NCI-H1436 (cell line): Measurements from ENCODE around the gene UBE2V1.
A peak's percentile ranks its signal among the peaks of the same experiment; 100 is the strongest.
"Not testable (repeated sequence)": the region's sequence is repeated elsewhere in the genome, so short reads cannot be mapped to it uniquely, and the experiment has no call there.

Experiments used
- DNase-seq: peaks from one replicate; lab custom pipeline; 2025; lab: John Stamatoyannopoulos, UW

Gene UBE2V1

GRCh38 chr20:50137702-50138101, 24.8 kb upstream of the UBE2V1 start:
- DNase-seq: not testable (repeated sequence)

DNA sequence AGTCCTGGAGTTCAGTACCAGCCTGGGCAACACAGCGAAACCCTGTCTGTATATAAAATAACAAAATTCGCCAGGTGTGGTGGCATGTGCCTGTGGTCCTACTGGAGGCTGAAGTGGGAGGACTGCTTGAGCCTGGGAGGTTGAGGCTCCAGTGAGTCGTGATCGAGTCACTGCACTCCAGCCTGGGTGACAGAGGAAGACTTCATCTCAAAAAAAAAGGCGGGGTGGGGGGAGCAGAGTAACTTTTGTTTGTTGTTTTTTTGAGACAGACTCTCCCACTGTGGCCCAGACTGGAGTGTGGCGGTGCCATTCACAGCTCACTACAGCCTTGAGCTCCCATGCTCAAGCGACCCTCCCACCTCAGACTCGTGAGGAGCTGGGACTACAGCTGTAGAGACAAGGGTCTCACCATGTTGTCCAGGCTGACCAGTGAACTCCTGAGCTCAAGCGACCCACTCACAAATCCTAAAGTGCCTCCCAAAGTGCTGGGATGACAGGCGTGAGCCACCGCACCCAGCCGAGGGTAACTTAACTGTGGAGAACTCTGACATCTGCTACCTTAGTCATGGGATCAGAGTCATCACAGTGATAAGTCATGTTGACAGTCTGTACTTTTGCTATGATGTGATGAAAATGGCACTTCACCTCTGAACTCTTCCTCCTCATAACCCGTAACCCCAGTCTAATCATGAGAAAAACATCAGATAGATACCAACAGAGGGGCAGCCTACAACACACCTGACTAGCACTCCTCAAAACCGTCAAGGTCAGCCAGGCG, 24.1 kb upstream of the UBE2V1 start:
- no peak for DNase-seq

DNA sequence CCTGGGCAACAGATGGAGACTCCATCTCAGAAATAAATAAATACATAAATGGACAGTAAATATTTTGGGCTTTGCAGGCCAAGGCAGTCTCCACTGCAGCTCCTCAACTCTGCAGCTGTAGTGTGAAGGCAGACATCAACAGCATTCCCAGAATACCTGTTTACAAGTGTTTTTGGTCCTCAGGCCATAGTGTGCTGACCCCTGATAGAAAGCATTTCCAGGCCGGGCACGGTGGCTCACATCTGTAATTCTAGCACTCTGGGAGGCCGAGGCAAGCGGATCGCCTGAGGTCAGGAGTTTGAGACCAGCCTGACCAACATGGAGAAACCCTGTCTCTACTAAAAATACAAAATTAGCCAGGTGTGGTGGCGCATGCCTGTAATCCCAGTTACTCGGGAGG, 22.2 kb upstream of the UBE2V1 start:
- DNase-seq: not testable (repeated sequence)

DNA sequence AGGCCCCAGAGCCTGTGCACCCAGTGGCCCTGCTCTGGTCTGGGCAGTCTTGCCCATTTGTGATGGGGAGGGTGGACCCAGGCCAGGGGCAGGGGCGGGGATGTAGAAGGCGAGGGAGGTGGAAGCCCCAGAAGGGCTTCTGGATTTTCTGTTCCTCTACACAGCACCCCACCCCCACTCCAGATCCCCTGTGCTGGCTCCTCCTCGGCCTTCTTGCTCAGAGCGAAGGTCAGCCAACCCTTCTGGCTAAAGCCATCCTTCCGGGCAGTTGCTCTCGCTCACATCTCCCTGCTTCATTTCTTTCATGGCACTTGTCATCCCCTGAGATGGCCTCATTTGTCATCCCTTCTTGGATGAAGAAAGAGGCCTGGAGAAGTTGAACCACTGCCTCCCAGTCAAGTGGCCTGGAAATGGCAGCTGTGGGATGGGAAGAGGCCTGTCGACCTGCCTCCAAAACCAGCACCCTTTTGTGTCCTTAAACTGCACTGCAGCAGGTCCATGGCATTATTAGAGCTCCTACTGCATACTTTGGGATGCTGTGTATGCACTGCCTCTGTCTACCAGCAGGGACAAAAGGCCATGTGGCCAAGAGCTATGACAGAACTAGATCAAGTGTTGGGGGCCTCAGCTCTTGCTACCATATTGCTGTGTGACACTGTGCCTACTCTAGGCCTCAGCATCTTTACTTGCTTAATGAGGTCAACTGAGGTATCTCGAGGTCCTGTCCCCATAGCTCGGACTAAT, 20.7 kb upstream of the UBE2V1 start:
- no peak for DNase-seq

DNA sequence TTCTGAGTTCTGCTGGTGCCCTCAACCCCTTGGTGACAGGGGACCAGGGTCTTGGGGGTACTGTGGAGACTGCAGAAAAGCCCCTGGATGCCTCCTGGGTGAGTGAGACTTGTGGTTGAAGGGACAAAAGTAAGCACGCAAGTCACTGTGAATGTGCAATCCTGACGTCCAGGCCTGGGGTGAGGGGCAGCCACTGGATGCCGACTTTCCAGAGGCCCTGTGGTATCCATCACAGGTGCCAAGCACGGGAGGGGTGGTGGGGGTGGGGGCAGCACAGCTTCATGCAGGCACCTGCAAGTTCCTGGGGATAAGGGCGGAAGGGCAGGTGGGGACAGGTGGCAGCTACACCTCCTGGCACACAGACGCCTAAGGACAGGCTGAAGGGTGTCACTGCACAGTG, 20.1 kb upstream of the UBE2V1 start:
- no peak for DNase-seq

GRCh38 chr20:50130995-50131394, 18.0 kb upstream of the UBE2V1 start:
- DNase-seq: no peak

DNA sequence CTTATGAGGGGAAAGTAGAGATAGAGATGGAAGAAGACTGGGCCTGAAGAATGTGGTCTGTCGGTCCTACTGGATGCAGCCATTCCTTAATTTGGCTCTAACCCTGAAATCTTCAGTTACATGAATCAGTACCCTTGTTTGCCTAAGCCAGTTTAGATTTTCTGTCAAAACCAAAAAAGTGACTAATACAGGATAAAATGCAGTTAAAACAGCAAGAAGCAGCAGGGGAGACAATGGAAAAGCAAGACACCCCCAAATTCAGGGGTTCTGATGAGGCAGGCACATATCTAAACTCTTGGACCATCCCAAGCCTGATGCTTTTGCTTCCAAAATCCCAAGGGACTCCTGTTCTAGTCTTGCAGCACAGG, 17.4 kb upstream of the UBE2V1 start:
- DNase-seq: no peak

GRCh38 chr20:50129662-50130355, 16.9 kb upstream of the UBE2V1 start:
- no peak for DNase-seq

- DNase-seq: no peak
Measured at GRCh38 chr20:50128520-50128905, 15.6 kb upstream of the UBE2V1 start.

DNA sequence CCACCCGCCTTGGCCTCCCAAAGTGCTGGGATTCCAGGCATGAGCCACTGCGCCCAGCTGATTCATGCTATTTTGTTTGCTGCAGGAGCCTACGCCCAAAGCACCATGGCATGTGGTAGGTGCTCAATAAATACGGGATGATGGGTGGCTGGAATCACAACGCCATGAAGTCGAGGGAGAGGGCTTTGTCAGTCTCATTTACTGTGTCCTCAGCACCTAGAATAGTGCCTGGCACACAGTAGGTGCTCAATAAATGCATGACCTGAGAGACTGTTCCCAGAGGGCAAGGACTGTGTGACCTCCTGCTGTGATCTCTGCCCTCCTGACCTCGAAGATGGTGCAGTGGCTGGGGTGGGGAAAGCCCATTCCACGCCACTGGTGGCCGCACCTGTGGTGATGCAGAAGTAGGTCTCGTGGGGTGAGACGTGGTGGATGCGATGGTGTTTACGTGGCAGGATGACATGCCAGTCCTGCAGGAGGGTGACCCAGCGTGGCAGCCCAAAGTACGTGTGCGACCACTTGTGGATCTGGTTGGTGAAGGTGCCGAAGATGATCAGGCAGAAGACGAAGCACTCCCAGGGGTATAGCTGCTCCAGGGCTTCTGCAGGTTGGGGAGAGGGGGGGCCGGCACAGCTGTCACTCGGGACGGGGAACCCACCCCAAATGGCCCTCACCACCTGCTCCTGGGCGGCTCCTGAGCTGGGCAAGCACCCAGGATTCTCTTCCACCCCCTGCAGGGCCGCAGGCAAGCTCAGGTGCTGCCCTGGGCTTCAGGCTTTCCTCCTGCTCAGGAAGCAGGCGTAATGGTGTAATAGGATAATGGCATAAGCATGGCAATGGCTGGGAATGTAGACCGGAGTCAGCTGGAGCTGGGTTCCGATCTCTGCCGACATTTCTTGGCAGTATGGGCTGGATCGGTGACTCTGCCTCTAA, 14.9 kb upstream of the UBE2V1 start:
- DNase-seq: no peak

- no peak for DNase-seq
Measured at GRCh38 chr20:50126662-50127061, 13.7 kb upstream of the UBE2V1 start.

DNA sequence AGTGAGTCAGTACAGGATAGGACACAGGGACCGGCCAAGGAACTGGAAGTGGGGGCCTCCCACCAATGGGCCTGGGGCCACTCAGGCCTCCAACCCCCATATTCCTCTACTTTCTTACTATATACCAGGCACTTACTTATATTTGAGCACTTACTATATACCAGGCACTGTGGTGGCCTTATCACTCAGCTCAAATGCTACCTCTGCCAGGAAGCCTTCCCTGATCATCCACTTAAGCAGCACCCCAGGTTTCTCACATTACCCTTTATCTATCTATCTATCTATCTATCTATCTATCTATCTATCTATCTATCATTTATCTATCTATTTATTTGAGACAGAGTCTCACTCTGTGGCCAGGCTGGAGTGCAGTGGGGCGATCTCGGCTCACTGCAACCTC, 12.3 kb upstream of the UBE2V1 start:
- DNase-seq: no peak

GRCh38 chr20:50124496-50124895, 11.5 kb upstream of the UBE2V1 start:
- no peak for DNase-seq

GRCh38 chr20:50123418-50123817, 10.5 kb upstream of the UBE2V1 start:
- no peak for DNase-seq

DNA sequence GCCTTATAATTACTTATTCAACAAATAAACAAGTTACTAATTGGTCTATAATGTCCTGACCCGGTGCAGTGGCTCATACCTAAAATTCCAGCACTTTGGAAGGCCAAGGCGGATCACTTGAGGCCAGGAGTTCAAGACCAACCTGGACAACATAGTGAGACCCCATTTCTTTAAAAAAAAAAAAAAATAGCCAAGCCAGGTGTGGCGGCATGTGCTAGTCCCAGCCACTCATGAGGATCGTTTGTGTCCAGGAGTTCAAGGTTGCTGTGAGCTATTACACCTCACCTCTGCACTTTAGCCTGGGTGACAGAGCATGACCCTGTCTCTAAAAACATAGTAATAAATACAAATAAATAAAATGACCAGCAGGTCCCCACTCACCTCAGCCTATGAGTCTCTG, 9.8 kb upstream of the UBE2V1 start:
- DNase-seq: no peak

DNA sequence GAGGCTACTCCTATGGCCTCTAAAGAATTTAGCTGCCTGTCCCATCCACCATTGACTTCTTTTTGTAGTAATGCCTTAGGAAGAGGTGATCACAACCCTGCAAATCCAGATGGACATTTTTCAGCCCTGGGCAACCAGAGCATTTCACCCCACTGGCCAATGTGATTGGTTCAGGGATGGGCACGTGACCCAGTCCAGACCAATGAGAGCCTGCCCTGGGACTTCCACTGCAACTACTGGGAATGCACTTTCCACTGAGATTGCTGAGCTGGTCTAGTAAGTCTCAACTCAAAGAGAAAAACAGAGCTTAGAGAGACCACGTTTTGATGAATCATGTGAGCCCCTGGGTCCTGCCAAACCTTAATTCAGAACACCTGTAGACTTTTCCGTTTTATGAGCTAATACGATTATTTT, 8.9 kb upstream of the UBE2V1 start:
- no peak for DNase-seq

GRCh38 chr20:50120935-50121693, 8.2 kb upstream of the UBE2V1 start:
- DNase-seq: peak; percentile 2

GRCh38 chr20:50118203-50118602, 5.3 kb upstream of the UBE2V1 start:
- DNase-seq: no peak

- DNase-seq: no peak
Measured at GRCh38 chr20:50116368-50116999, 3.5 kb upstream of the UBE2V1 start.

DNA sequence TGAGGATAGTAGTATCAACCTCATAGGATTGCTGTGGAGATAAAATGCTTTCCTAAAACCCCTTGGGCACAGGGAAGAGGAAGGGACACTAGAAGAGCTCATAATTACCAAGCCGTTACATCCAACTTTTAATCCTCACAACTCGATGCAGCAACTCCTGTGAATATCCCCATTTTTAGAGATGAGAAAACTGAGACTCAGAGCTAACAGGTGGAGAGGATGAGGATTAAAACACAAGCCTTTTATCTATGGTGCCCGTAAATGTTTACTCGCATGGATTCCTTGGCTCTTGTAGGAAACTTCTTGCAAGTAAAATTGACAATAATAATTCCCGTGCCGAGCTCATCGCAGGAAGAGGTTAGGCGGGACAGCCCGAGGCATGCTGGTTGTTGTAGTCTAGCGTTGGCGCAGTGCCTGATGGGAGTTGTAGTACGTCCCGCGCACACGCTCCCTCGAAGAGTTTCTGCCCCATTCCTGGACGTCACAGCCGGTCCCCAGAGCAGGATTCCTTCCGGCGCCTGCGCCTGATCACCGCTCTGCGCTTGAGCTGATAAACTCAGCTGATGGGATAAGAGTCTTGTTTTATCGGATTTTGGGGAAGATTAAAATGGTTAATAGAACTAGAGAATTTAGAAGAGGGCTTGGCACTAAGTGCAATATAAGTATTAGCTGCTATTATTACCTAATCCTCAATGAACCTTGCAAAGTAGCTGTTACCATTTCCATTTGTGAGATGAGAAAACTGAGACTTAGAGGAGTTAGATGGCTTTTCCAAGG, 2.8 kb upstream of the UBE2V1 start:
- peak; percentile 92 for DNase-seq
